Immature natural killer cell (primary cell): ENCODE measurements around the gene ARL2BP. TPM values are rescaled to one million over a fixed set of nuclear protein-coding genes. Genes with fewer than 3 reads are reported as not detected.

Experiments used
- DNase-seq, 3 donors: peaks; one replicate each; pipeline ENCODE4 v3.0.0; 2022; ENCODE audit warnings: mixed read lengths in 1 of 3
- H3K27ac Mint-ChIP-seq, 6 donors: one replicate each; pipeline ENCODE4 v1.8.0; 2020; ENCODE audit warnings: mixed read lengths in 6 of 6, mild to moderate bottlenecking in 5 of 6, inconsistent platforms in 4 of 6, moderate library complexity in 3 of 6
- H3K27me3 Mint-ChIP-seq, 3 donors: one replicate each; pipeline ENCODE4 v1.8.0; 2020 to 2021; ENCODE audit warnings: low read depth in 3 of 3, mild to moderate bottlenecking in 3 of 3, mixed read lengths in 3 of 3, moderate library complexity in 3 of 3, inconsistent platforms in 1 of 3
- H3K36me3 Mint-ChIP-seq, 3 donors: one replicate each; pipeline ENCODE4 v1.8.0; 2020; ENCODE audit warnings: mixed read lengths in 3 of 3, inconsistent platforms in 2 of 3, mild to moderate bottlenecking in 2 of 3
- H3K4me1 Mint-ChIP-seq, 2 donors: one replicate each; pipeline ENCODE4 v1.8.0; 2020; ENCODE audit warnings: inconsistent platforms in 2 of 2, mild to moderate bottlenecking in 2 of 2, mixed read lengths in 2 of 2, moderate library complexity in 1 of 2
- H3K4me3 Mint-ChIP-seq, 5 donors: one replicate each; pipeline ENCODE4 v1.8.0; 2020; ENCODE audit warnings: mild to moderate bottlenecking in 5 of 5, mixed read lengths in 5 of 5, inconsistent platforms in 3 of 5, moderate library complexity in 3 of 5
- H3K9me3 Mint-ChIP-seq, 6 donors: one replicate each; pipeline ENCODE4 v1.8.0; 2020; ENCODE audit warnings: mild to moderate bottlenecking in 6 of 6, mixed read lengths in 6 of 6, inconsistent platforms in 4 of 6, moderate library complexity in 3 of 6
- polyA plus RNA-seq, 3 donors: library from polyadenylated mRNA; unstranded; fragments of 300-500 nt; fragmentation: Illumina TruSeq; gene quantifications; one replicate each; pipeline ENCODE4 v1.2.3, GENCODE V29; 2021

The ARL2BP gene
- polyA plus RNA-seq, 3 donors from 2014 or later, result 130 to 221 (median 136) TPM

- H3K9me3 Mint-ChIP-seq, result no peaks in the 10 kb centered on the region
- peak overlapping the region; percentile 95 to 98 (median 97) for H3K4me3 Mint-ChIP-seq
- peaks cover 1 to 9% (median 4%) of the 10 kb centered on the region in 3 donors for H3K27me3 Mint-ChIP-seq
- H3K36me3 Mint-ChIP-seq, result peaks cover 4 to 9% (median 6%) of the 10 kb centered on the region in 3 donors
- H3K27ac Mint-ChIP-seq, result peak overlapping the region; percentile 95 to 98 (median 98)
- no peak for DNase-seq
- peaks cover 20% of the 10 kb centered on the region in 2 donors for H3K4me1 Mint-ChIP-seq
Observed at GRCh38 chr16:57244463-57244766, 644 bp upstream of the ARL2BP start.

DNA sequence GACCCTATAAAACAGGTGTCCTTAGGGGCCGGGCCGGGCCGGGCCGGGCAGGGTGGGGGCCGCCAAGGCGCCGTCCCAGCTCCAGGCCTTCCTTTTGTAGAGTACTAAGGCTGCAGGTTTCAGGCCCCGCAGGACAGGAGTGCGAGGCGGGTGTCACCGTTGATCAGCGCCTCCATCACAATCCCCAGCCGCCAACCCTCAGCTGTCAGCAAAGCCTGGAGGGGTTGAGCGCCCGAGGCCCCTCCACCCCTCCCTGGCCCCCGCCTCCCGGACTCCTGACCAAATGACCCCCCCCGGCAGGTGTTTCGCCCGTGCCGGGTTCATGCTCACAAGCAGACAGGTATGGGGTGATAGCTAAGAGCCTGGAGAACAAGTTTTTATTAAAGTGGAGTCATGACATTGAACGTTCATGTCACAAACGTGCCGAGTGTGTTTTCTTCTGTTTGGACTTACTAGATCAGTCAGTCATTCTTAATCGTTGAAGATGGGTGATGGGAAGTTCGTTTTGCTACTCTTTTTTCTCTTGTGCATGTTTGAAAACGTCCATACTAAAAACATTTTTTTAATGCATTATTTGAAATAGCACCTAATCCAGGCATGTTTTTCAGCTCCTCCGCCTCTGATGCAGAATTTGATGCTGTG lies 534 bp downstream of the ARL2BP start:
- Mint-ChIP-seq H3K27ac (peak overlapping the region; percentile 26 to 90 (median 86)), H3K9me3 (no peaks in the 10 kb centered on the region)

GRCh38 chr16:57251352-57251751 lies 6.3 kb downstream of the ARL2BP start:
- no peak for DNase-seq
- Mint-ChIP-seq H3K36me3 (peaks cover 11 to 32% (median 19%) of the 10 kb centered on the region in 3 donors), H3K4me1 (peaks cover 0 to under 1% of the 10 kb centered on the region in 2 donors), H3K4me3 (no peak overlapping the region), H3K27ac (no peak overlapping the region), H3K27me3 (no peaks in the 10 kb centered on the region), H3K9me3 (no peaks in the 10 kb centered on the region)

More for the DNA sequence above, 534 bp downstream of the ARL2BP start:
- Mint-ChIP-seq H3K4me3 (peak overlapping the region; percentile 76 to 97 (median 83)), H3K4me1 (peaks cover 20% of the 10 kb centered on the region in 2 donors), H3K27me3 (peaks cover 1 to 9% (median 4%) of the 10 kb centered on the region in 3 donors), H3K36me3 (peaks cover 4 to 10% (median 7%) of the 10 kb centered on the region in 3 donors)
- DNase-seq, result peak in 1 of 3 donors; percentile 2

- H3K27me3 Mint-ChIP-seq, result no peaks in the 10 kb centered on the region
- no peak overlapping the region for H3K27ac Mint-ChIP-seq
- no peak for DNase-seq
- peaks cover 11 to 32% (median 19%) of the 10 kb centered on the region in 3 donors for H3K36me3 Mint-ChIP-seq
- H3K4me3 Mint-ChIP-seq, result no peak overlapping the region
- no peaks in the 10 kb centered on the region for H3K4me1 Mint-ChIP-seq
- H3K9me3 Mint-ChIP-seq, result no peaks in the 10 kb centered on the region
Observed at GRCh38 chr16:57252148-57252721, 7.2 kb downstream of the ARL2BP start.

DNA sequence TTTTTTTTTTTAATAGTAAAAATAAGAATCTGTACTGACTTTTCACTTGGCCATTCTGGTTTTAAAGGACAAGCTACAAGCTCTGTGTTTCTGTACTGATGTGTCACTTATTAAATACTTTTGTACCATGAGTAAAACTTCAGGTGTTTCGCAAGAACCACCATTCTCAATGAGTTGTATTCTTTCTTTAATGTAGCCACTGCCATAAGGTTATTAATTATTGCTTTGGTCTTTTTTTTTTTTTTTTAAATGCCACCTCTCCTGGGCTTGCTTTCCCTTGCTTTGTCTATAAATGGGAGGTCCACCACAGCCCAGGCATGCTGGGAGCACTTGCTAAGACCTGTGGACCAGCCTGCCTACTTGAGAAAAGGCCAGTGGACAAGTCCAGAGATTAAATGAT lies 8.4 kb downstream of the ARL2BP start:
- H3K4me1 Mint-ChIP-seq, result no peaks in the 10 kb centered on the region
- no peaks in the 10 kb centered on the region for H3K27me3 Mint-ChIP-seq
- H3K4me3 Mint-ChIP-seq, result no peak overlapping the region
- H3K27ac Mint-ChIP-seq, result no peak overlapping the region
- H3K9me3 Mint-ChIP-seq, result no peaks in the 10 kb centered on the region
- peaks cover 11 to 32% (median 19%) of the 10 kb centered on the region in 3 donors for H3K36me3 Mint-ChIP-seq
- DNase-seq, result no peak

- Mint-ChIP-seq H3K27me3 (no peaks in the 10 kb centered on the region), H3K4me3 (no peak overlapping the region), H3K36me3 (peaks cover 6 to 22% (median 12%) of the 10 kb centered on the region in 3 donors), H3K4me1 (peaks cover 5 to 7% of the 10 kb centered on the region in 2 donors), H3K27ac (no peak overlapping the region), H3K9me3 (no peaks in the 10 kb centered on the region)
- DNase-seq, result no peak
Observed at GRCh38 chr16:57255686-57256415, 10.8 kb downstream of the ARL2BP start.

DNA sequence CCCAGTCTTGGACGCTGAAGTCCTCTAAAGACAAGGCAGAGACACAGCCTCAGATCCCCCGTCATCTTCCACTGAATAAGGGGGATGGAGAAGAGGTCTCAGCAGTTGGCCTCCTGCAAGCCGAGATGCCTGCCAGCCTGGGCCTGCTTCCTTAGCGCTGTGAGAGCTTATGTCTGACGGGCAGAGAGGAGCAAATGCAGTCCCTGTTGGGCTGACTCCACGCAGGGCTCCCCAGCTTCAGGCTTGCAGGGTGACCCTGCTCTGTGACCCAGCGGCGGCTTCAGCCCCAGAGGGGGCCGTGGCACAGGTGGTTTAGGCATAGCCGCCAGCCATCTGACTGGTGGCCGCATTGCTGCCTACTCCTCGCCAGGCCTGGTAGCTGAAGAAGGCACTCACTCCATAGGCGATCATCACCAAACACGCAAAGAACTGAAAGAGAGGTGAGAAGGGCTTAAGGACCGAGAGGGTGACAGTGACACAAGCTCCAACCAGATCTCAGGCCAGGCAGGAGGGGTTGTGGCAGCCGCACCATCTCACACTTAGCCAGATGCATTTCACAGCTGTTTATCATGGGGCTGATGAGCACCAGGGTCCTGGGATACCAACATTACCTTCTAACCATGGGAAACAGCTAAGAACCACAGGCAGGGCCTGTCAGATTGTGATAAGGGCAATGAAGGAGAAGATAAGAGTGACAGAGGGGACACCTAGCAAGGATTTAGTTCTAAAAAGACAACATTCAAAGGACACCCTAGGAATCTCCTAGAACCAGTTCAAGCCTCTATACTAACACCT lies 11.7 kb downstream of the ARL2BP start:
- peaks cover 6 to 19% (median 12%) of the 10 kb centered on the region in 3 donors for H3K36me3 Mint-ChIP-seq
- no peak overlapping the region for H3K4me3 Mint-ChIP-seq
- no peak for DNase-seq
- H3K27ac Mint-ChIP-seq, result peak overlapping the region in 1 of 6 donors; percentile 22
- peaks cover 5 to 7% of the 10 kb centered on the region in 2 donors for H3K4me1 Mint-ChIP-seq
- H3K9me3 Mint-ChIP-seq, result no peaks in the 10 kb centered on the region
- no peaks in the 10 kb centered on the region for H3K27me3 Mint-ChIP-seq

- DNase-seq, result no peak
Observed at GRCh38 chr16:57257455-57258070, 12.5 kb downstream of the ARL2BP start.

DNA sequence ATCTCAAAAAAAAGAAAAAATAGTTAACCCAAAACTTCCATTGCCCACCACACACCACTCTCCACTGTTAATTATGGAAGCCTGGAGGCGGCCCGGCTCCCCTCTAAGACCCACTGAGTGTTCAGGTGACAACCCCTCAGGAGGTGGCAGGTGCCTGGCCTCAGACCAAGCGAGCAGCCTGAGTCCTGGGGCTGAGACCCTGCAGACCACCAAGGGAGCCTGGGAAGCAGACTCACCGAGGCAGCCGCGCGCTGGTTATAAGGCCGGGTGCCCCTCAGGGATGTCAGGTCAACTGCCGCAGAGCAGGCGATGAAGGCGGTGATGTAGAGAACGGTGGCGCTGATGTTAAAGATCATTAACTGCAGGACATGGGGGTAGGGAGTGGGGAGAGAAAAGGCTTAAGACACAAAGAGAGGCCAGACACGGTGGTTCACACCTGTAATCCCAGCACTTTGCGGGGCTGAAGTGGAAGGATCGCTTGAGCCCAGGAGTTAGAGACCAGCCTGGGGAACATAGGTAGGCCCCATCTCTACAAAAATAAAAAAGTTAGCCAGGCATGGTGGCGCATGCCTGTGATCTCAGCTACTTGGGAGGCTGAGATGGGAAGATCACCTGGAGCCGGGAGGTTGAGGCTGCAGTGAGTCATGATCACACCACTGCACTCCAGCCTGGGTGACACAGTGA lies 13.3 kb downstream of the ARL2BP start:
- Mint-ChIP-seq H3K27me3 (no peaks in the 10 kb centered on the region), H3K9me3 (no peaks in the 10 kb centered on the region), H3K36me3 (peaks cover 0 to 7% (median 4%) of the 10 kb centered on the region in 3 donors), H3K4me3 (no peak overlapping the region), H3K4me1 (peaks cover 5 to 7% of the 10 kb centered on the region in 2 donors), H3K27ac (peak overlapping the region in 1 of 6 donors; percentile 7)
- no peak for DNase-seq

More at GRCh38 chr16:57257455-57258070, 12.5 kb downstream of the ARL2BP start:
- Mint-ChIP-seq H3K9me3 (no peaks in the 10 kb centered on the region), H3K27ac (no peak overlapping the region), H3K27me3 (no peaks in the 10 kb centered on the region), H3K4me3 (no peak overlapping the region), H3K4me1 (peaks cover 5 to 7% of the 10 kb centered on the region in 2 donors), H3K36me3 (peaks cover under 1 to 13% (median 5%) of the 10 kb centered on the region in 3 donors)

- peaks cover 0 to 7% (median 4%) of the 10 kb centered on the region in 3 donors for H3K36me3 Mint-ChIP-seq
- peaks cover 5 to 7% of the 10 kb centered on the region in 2 donors for H3K4me1 Mint-ChIP-seq
- H3K9me3 Mint-ChIP-seq, result no peaks in the 10 kb centered on the region
- H3K27me3 Mint-ChIP-seq, result no peaks in the 10 kb centered on the region
- H3K27ac Mint-ChIP-seq, result no peak overlapping the region
- DNase-seq, result no peak
- no peak overlapping the region for H3K4me3 Mint-ChIP-seq
Observed at GRCh38 chr16:57258910-57259475, 13.9 kb downstream of the ARL2BP start.

GRCh38 chr16:57260294-57260929 lies 15.4 kb downstream of the ARL2BP start:
- Mint-ChIP-seq H3K27ac (peak overlapping the region; percentile 37 to 84 (median 46)), H3K4me3 (peak overlapping the region; percentile 37 to 70 (median 58)), H3K9me3 (no peaks in the 10 kb centered on the region), H3K27me3 (no peaks in the 10 kb centered on the region), H3K4me1 (peaks cover 5 to 7% of the 10 kb centered on the region in 2 donors), H3K36me3 (peaks cover 0 to 4% (median 3%) of the 10 kb centered on the region in 3 donors)
- peak; percentile 4 to 16 (median 8) for DNase-seq

DNA sequence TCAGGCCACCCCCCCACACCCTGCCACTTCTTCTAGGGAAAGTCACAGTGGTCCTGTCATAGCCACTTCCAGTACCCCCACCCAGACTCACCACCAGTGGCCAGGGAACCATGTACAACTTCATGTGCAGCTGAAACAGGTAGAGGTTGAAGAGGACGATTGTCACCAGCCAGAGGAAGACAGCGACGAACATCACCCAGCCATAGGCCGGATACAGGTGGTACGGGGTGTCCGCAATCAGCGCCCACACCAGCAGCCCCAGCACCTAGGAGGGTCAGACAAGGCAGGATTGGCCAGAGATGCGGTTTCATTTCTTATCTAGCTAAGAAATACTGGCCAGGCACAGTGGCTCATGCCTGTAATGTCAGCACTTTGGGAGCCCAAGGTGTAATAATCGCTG lies 16.7 kb downstream of the ARL2BP start:
- Mint-ChIP-seq H3K36me3 (no peaks in the 10 kb centered on the region), H3K27ac (no peak overlapping the region), H3K9me3 (no peaks in the 10 kb centered on the region), H3K4me1 (peaks cover 5 to 12% of the 10 kb centered on the region in 2 donors), H3K4me3 (no peak overlapping the region), H3K27me3 (no peaks in the 10 kb centered on the region)
- DNase-seq, result no peak
